Gastroesophageal sphincter (tissue), 4 donors: ENCODE results near the gene GOLGA6L25. TPM values are rescaled to one million over a fixed set of nuclear protein-coding genes. Genes with fewer than 3 reads are reported as not detected.
A peak's percentile ranks its signal among the peaks of the same experiment; 100 is the strongest.
"Not testable (repeated sequence)": the region's sequence is repeated elsewhere in the genome, so short reads cannot be mapped to it uniquely, and the experiment has no call there.

ENCODE experiments used
- ATAC-seq: fragments of 150-250 bp; one replicate; pipeline ENCODE4 v1.9.1; 2016; ENCODE audit warnings: mild to moderate bottlenecking, moderate library complexity
- H3K27ac ChIP-seq, 4 donors: fragments of 200-600 bp; sonication (generic) in 3 of 4; 1 replicate in 3 of 4; 2 replicates in 1 of 4; pipeline ENCODE4 v1.5.1; 2016 to 2019
- H3K27me3 ChIP-seq: fragments of 200-600 bp; sonication (generic); one replicate; pipeline ENCODE4 v1.5.1; 2019
- H3K36me3 ChIP-seq, 2 donors: fragments of 200-600 bp; sonication (generic); one replicate each; pipeline ENCODE4 v1.5.1; 2019; ENCODE audit warnings: control low read depth in 1 of 2
- H3K4me1 ChIP-seq, 3 donors: fragments of 200-600 bp; sonication (generic); 1 replicate in 2 of 3; 2 replicates in 1 of 3; pipeline ENCODE4 v1.5.1; 2016 to 2019; ENCODE audit warnings: control low read depth in 2 of 3
- H3K4me3 ChIP-seq, 2 donors: fragments of 200-600 bp; sonication (generic); one replicate each; pipeline ENCODE4 v1.5.1; 2019; ENCODE audit warnings: mild to moderate bottlenecking in 1 of 2, moderate library complexity in 1 of 2
- H3K9me3 ChIP-seq, 3 donors: fragments of 200-600 bp; sonication (generic); one replicate each; pipeline ENCODE4 v1.5.1; 2017 to 2019; ENCODE audit warnings: control low read depth in 2 of 3
- WGBS, 2 donors: methylation state at CpG; one replicate each; pipeline ENCODE4 v1.1.5; 2018; ENCODE audit warnings: low coverage in 1 of 2; 5-methylcytosine and 5-hydroxymethylcytosine counted together
- total RNA-seq, 4 donors: library from RNA; depleted of rRNA; stranded (reverse); fragments of >200 nt; gene quantifications; one replicate each; pipeline ENCODE4 v1.1.0, GENCODE V29; 2016

The GOLGA6L25 gene, protein sequence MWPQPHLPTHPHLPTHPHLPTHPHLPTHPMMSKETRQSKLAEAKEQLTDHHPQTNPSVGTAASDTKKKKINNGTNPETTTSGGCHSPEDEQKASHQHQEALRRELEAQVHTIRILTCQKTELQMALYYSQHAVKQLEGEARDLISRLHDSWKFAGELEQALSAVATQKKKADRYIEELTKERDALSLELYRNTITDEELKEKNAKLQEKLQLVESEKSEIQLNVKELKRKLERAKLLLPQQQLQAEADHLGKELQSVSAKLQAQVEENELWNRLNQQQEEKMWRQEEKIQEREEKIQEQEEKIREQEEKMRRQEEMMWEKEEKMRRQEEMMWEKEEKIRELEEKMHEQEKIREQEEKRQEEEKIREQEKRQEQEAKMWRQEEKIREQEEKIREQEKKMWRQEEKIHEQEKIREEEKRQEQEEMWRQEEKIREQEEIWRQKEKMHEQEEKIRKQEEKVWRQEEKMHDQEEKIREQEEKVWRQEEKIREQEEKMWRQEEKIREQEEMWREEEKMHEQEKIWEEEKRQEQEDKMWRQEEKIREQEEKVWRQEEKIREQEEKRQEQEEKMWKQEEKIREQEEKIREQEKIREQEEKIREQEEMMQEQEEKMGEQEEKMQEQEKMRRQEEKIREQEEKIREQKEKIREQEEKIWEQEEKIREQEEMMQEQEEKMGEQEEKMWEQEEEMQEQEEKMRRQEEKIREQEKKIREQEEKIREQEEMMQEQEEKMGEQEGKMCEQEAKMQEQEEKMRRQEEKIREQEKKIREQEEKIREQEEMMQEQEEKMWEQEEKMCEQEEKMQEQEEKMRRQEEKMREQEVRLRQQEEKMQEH
- total RNA-seq, result not detected

DNA sequence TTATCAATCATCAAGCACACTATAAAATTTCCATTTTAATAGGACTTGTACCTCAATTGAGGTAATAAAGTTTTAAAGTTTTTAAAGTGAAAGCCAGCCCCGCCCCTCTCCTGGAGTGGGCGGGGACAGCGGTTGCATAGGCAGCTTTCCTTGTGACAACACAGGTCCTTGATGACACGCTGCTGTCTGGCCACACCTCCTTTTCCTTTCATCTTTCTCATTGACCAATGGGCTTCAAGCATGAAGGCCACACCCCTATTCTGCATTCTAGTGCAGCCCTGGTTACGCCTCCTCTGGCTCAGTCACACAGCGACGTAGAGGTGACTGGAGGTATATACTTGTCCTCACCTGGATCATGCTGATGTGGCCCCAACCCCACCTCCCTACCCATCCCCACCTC is at the start of gene GOLGA6L25:
GOLGA6L25 (plus strand) TSS at position 301 of the 400 bp plus-strand sequence; CDS start at position 362, 61 bp downstream.
- H3K4me1 ChIP-seq, result not testable (repeated sequence)
- WGBS, 2 donors, result no CpG with 5 or more reads among the region's 7 CpGs

DNA sequence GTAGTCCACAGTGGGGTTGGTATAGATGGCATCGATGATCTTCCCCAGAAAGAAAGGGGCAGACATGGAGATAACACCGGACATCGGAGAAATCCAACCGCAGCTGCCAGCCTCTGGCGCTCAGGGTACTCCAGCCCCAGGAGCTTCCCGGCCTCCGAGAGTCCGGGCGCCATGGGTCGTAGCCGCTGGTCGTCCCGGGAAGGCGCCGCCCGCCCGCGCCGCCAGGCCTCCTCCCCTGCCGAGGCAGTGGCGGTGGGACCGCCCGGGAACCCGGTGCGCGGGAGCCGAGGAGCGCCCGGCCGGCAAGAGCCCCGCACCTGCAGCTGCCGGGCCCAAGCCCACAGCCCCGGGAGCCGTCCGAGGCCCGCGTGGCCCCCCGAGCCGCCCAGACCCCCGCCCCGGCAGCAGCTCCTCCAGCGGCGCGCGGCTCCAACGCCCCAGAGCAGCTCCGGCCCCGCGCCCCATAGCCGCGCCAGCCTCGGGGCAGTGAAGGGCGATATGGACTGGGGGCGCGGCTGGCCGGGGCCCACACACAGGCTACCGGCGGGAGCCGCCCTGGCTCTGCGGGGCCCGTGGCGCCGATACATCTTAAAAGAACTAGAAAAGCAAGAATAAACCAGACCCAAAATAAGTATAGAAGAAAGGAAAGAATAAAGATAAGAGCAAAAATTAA is 45.0 kb upstream of the GOLGA6L25 start:
- H3K36me3 ChIP-seq, H3K27ac ChIP-seq, H3K4me1 ChIP-seq, ATAC-seq, H3K9me3 ChIP-seq, H3K27me3 ChIP-seq: not testable (repeated sequence)
- peak overlapping the region in 1 of 2 donors; percentile 34 for H3K4me3 ChIP-seq
- WGBS, 2 donors, result no CpG with 5 or more reads among the region's 63 CpGs

More for the DNA sequence above, at the start of gene GOLGA6L25:
- not testable (repeated sequence) for H3K27ac ChIP-seq, H3K27me3 ChIP-seq, H3K4me3 ChIP-seq, H3K36me3 ChIP-seq, ATAC-seq, H3K9me3 ChIP-seq

DNA sequence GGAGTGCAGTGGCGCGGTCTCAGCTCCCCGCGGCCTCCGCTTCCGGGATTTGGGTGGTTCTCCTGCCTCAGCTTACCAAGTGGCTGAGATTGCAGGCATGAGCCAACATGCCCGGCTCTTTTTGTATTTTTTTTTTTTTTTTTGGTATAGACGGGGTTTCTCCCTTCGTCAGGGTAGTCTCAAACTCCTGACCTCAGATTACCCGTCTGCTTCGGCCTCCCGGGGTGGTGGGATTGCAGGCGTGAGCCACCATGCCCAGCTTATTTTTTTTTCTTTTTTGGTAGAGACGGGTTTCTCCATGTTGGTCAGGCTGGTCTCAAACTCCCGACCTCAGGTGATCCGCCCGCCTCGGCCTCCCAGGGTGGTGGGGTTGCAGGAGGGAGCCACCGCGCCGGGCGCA is 39.2 kb upstream of the GOLGA6L25 start:
- not testable (repeated sequence) for ATAC-seq

DNA sequence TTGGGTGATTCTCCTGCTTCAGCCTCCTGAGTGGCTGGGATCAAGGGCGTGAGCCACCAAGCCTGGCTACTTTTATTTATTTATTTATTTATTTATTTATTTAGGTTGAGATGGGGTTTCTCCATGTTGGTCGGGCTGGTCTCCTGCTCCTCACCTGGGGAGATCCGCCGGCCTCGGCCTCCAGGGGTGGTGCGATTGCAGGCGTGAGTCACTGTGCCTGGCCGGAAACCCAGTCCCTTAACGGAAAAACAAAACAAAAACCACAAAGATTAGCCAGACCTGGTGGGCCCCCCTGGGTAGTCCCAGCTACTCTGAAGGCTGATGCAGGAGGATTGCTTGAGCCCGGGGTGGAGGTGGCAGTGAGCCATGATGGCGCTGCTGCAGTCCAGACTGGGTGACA is 38.2 kb upstream of the GOLGA6L25 start:
- not testable (repeated sequence) for H3K27ac ChIP-seq, H3K27me3 ChIP-seq, H3K9me3 ChIP-seq, H3K4me1 ChIP-seq, H3K4me3 ChIP-seq, H3K36me3 ChIP-seq, ATAC-seq
- no CpG with 5 or more reads among the region's 11 CpGs for WGBS, 2 donors

More for the DNA sequence above, 39.2 kb upstream of the GOLGA6L25 start:
- H3K27ac ChIP-seq, H3K4me1 ChIP-seq, H3K36me3 ChIP-seq, H3K27me3 ChIP-seq, H3K4me3 ChIP-seq, H3K9me3 ChIP-seq: not testable (repeated sequence)
- no CpG with 5 or more reads among the region's 22 CpGs for WGBS, 2 donors

DNA sequence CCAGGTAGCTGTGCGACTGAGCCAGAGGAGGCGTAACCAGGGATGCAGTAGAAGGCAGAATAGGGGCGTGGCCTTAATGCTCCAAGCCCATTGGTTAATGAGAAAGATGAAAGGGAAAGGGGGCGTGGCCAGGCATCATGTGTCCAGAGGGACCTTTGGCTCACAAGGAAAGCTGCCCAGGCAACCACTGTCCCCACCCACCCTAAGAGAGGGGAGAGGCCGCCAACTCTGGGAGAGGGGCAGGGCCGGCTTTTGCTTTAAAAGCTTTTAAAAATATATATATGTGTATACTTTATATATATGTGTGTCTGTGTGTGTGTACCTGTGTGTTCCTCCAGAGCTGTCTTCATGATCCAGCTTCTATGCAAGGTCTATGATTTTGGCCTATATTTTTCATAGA is 20.4 kb upstream of the GOLGA6L25 start, which contains the start of gene GOLGA8G:
GOLGA8G (minus strand) TSS at position 18 of the 400 bp plus-strand sequence. CDS start 62 bp downstream, outside the sequence.
- not testable (repeated sequence) for H3K27me3 ChIP-seq, H3K4me1 ChIP-seq, H3K9me3 ChIP-seq, H3K4me3 ChIP-seq, H3K36me3 ChIP-seq, ATAC-seq, H3K27ac ChIP-seq
- WGBS, 2 donors, result no CpG with 5 or more reads among the region's 6 CpGs

DNA sequence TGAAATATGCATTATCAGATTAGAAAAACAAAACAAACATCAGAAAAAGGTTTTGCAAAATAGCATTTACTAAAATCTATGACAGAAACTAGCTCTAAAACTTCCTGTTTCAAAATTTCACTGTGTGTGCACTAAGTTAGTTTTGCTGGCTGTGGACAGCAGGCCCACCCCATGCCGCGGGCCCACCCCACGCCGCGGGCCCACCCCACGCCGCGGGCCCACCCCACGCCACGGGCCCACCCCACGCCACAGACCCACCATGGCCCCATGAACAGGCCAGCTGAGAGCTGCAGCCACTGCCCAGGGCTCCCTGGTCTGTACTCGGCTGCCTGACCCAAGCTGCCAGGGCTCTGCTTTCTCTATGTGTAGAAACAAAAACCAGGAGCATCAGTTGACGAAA is 20.0 kb downstream of the GOLGA6L25 start:
- H3K4me3 ChIP-seq, H3K36me3 ChIP-seq, H3K9me3 ChIP-seq, H3K4me1 ChIP-seq, H3K27me3 ChIP-seq, H3K27ac ChIP-seq, ATAC-seq: not testable (repeated sequence)
- WGBS, 2 donors, result no CpG with 5 or more reads among the region's 13 CpGs

DNA sequence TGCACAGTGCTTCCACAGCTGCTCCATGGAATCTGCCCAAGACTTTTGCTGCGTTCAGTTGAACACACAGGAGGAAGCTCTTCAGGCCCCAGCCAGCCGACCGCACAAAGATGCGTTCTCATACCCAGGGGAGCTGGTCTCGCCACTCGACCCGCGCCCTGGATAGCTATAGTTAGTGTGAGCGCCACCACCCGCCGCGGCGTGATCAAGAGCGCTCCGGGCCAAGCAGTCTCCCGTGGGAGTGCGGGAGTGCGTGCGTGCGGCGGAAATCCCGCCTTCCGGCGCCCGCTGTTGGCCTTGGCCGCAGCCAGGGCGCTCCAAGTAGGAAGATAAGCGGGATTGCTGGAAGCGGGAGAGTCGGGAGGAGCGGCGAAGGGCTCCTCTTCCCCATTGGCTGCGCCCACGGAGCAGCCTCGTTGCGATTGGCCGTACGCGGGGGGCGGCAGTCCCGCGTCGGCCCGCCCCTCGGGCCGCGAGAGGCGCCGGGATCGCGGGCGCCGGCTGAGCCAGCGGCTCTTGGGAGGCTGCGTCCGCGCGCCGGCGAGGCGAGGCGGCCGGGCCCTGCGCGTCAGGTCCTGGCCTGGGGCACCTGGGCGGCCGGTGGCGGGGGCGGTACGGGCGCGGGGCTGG is 35.7 kb downstream of the GOLGA6L25 start:
- peak overlapping the region; percentile 44 to 50 for H3K4me3 ChIP-seq
- WGBS, 2 donors, result no CpG with 5 or more reads among the region's 72 CpGs
- peak overlapping the region in 3 of 4 donors; percentile 61 to 73 (median 66) for H3K27ac ChIP-seq

DNA sequence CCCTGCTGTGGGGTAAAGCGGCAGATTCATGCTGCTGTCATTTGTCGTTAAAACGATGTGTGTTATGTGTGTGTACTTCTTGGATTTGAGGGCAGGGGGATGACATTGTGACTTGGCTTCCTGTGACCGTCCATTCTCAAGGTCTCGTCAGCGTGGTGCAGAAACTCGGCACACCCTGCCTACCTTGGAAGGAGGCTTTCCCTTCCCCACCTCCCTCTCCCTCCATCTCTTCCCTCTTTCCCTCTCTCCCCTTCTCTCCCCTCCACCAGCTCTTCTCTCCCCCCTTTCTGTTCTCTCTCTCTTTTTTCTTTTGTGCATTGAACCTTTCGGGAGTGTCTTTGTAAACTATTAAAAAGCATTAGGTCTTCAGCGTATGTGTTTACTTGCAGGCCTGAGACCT is 36.4 kb downstream of the GOLGA6L25 start:
- H3K36me3 ChIP-seq, H3K27me3 ChIP-seq, H3K9me3 ChIP-seq, H3K4me1 ChIP-seq, ATAC-seq: not testable (repeated sequence)
- 0% methylated on average over 6 to 9 of the region's 9 CpGs for WGBS, 2 donors
- H3K4me3 ChIP-seq, result peak overlapping the region; percentile 46 to 73
- peak overlapping the region; percentile 53 to 70 (median 56) for H3K27ac ChIP-seq

More for the DNA sequence above, 35.7 kb downstream of the GOLGA6L25 start:
- ATAC-seq, H3K4me1 ChIP-seq, H3K27me3 ChIP-seq, H3K9me3 ChIP-seq, H3K36me3 ChIP-seq: not testable (repeated sequence)

DNA sequence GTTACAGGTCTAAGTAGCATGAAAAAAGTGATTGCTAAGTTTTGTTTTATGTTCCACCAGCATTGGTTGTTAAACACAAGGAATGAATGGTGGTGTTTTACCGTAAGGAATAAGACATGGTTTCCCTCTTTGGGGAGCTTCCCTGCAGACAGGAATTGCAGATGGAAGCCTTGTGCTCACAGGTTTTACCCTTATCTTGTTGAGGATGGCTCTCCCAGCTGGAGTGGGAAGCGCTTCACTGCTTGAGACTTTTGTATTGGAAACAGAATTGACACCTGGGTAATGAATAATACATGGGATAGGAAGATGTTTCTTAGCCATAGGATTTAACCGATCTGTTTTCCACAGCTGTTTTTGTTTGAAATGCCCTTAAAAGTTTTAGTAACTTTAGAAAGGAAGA is 39.0 kb downstream of the GOLGA6L25 start:
- ATAC-seq, H3K9me3 ChIP-seq, H3K27me3 ChIP-seq, H3K4me1 ChIP-seq, H3K4me3 ChIP-seq, H3K27ac ChIP-seq, H3K36me3 ChIP-seq: not testable (repeated sequence)
- no CpG with 5 or more reads among the region's 3 CpGs for WGBS, 2 donors

DNA sequence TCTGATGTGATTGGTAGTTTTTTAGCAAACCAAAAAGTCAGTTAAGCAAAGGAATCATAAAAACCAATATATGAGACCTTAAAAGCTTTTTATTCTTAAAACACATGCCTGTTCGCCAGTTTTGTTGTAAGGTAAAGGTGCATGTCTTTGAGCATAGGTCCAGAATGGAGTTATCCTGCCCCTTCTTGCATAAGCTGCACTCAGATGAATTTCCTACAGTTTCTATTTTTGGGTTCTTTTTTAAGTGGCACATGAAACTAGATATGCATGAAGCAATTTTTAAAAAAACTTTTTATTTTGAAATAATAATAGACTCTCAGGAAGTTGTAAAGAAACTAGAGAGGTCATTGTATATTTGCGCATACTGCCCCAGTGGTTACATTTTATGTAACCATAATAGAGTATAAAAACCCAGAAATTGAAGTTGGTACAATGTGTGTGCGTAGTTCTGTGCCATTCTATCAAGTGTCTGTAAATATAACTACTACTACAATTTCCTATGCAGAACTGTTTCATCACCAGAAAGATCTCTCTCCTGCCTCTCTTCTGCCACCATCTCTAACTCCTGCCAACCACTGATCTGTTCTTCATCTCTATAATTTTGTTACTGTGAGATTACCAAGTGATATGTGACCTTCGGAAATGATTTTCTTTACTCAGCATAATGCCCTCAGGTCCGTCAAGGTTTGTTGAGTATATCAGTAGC is 40.2 kb downstream of the GOLGA6L25 start:
- H3K4me3 ChIP-seq, H3K27ac ChIP-seq, H3K36me3 ChIP-seq, ATAC-seq, H3K9me3 ChIP-seq, H3K27me3 ChIP-seq, H3K4me1 ChIP-seq: not testable (repeated sequence)
- no CpG with 5 or more reads among the region's 5 CpGs for WGBS, 2 donors

DNA sequence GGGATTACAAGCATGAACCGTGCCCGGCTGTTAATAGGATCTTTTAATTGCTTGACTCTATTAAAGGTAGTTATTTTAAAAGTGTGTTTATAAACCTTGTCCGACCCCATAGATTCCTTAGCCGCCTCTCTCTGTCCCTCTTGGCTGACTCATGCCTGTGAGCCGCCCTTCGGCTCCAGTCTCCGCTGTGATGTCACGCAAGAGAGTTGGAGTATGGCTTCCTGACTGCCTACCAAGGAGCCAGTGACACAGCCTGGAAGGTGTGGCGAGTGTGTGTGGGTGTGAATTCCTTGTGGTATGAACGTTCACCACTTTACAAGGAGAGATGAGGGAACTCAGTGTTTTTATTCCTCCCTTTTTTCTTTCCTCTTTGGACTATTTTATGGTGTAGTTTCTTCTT is 44.1 kb downstream of the GOLGA6L25 start:
- H3K4me1 ChIP-seq, H3K9me3 ChIP-seq, H3K4me3 ChIP-seq, H3K27me3 ChIP-seq, ATAC-seq, H3K27ac ChIP-seq, H3K36me3 ChIP-seq: not testable (repeated sequence)
- WGBS, 2 donors, result no CpG with 5 or more reads among the region's 10 CpGs

DNA sequence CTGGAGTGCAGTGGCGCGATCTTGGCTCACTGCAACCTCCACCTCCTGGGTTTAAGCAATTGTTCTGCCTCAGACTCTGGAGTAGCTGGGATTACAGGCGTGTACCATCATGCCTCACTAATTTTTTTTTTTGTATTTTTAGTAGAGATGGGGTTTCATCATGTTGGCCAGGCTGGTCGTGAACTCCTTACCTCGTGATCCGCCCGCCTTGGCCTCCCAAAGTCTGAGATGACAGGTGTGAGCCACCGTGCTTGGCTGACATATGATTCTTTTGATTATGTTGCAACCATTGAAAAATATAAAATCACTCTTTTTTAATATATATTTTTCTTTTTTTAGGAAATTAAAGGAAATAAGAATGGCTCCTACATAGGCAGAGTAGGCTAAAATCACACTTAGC is 44.8 kb downstream of the GOLGA6L25 start:
- not testable (repeated sequence) for ATAC-seq, H3K27ac ChIP-seq, H3K9me3 ChIP-seq, H3K4me1 ChIP-seq, H3K4me3 ChIP-seq, H3K27me3 ChIP-seq, H3K36me3 ChIP-seq
- 88 to 89% methylated on average over 3 to 5 of the region's 8 CpGs for WGBS, 2 donors
